H1 (cell line): ENCODE results near the gene REXO5. TPM values are rescaled to one million over a fixed set of nuclear protein-coding genes. Genes with fewer than 3 reads are reported as not detected.

ENCODE experiments used
- CTCF ChIA-PET: fragments of 300-600 bp; sonication (Branson Sonifier 250); formaldehyde crosslinking; loops from one replicate; lab custom pipeline; 2021; ENCODE audit not compliant: partially characterized antibody; lab: Charles Lee
- POLR2A ChIA-PET: fragments of 300-600 bp; sonication (Branson Sonifier 250); formaldehyde crosslinking; loops from one replicate; lab custom pipeline; 2021; ENCODE audit warnings: inconsistent platforms; ENCODE audit not compliant: partially characterized antibody; lab: Charles Lee
- DNase-seq, 2 experiments: peaks; one replicate each; pipeline versions ENCODE4 v3.0.0 to v3.0.0-alpha.2; 2010 to 2022; ENCODE audit warnings: low spot score in 2 of 2, low read depth in 1 of 2, mixed read lengths in 1 of 2
- FAIRE-seq: peaks from 2 replicates; lab custom pipeline; 2011; peaks lifted over from hg19 to GRCh38; lab: Jason Lieb, UNC
- H2AFZ ChIP-seq: 2 replicates; pipeline ENCODE4 v1.8.1; 2012; ENCODE audit warnings: low read length, inconsistent platforms
- H2AK5ac ChIP-seq: 2 replicates; pipeline ENCODE4 v1.6.1; 2013; ENCODE audit warnings: low read depth, low read length
- H2BK120ac ChIP-seq: replicated peaks from 2 replicates; pipeline ENCODE3; 2013; ENCODE audit warnings: low read depth, low read length, inconsistent platforms
- H2BK12ac ChIP-seq: 2 replicates; pipeline ENCODE4 v1.6.1; 2013; ENCODE audit warnings: low read depth, low read length
- H2BK15ac ChIP-seq: 2 replicates; pipeline ENCODE4 v1.6.1; 2013; ENCODE audit warnings: low read length
- H2BK20ac ChIP-seq: 2 replicates; pipeline ENCODE4 v1.6.1; 2013; ENCODE audit warnings: low read length
- H2BK5ac ChIP-seq: 2 replicates; pipeline ENCODE4 v1.6.1; 2013; ENCODE audit warnings: low read depth, low read length
- H3K14ac ChIP-seq: 2 replicates; pipeline ENCODE4 v1.6.1; 2013; ENCODE audit warnings: inconsistent platforms; ENCODE audit not compliant: insufficient read length
- H3K18ac ChIP-seq: 2 replicates; pipeline ENCODE4 v1.6.1; 2013; ENCODE audit warnings: low read length; ENCODE audit errors: extremely low read depth
- H3K23ac ChIP-seq: 2 replicates; pipeline ENCODE4 v1.6.1; 2013; ENCODE audit warnings: inconsistent platforms; ENCODE audit not compliant: insufficient read length
- H3K23me2 ChIP-seq: 2 replicates; pipeline ENCODE4 v1.6.1; 2013; ENCODE audit warnings: low read depth, low read length
- H3K27ac ChIP-seq: 2 replicates; pipeline ENCODE4 v1.6.1; 2011; ENCODE audit warnings: low read depth, low read length, inconsistent platforms
- H3K27me3 ChIP-seq, 4 experiments: replicated peaks in 1 of 4; 1 replicate in 1 of 4; 2 replicates in 3 of 4; pipeline versions ENCODE4 v1.6.1 to v1.8.1; 2011 to 2013; ENCODE audit warnings: low read length in 3 of 4, mild to moderate bottlenecking in 3 of 4, inconsistent platforms in 2 of 4, mixed read lengths in 2 of 4, moderate library complexity in 1 of 4; ENCODE audit not compliant: control insufficient read depth in 3 of 4, insufficient read depth in 3 of 4; ENCODE audit errors: extremely low read depth in 1 of 4
- H3K36me3 ChIP-seq, 4 experiments: 2 replicates each; pipeline versions ENCODE4 v1.6.1 to v1.8.1; 2011 to 2013; ENCODE audit warnings: mild to moderate bottlenecking in 4 of 4, low read length in 3 of 4, moderate library complexity in 2 of 4, control low read depth in 1 of 4, inconsistent platforms in 1 of 4; ENCODE audit not compliant: insufficient read depth in 4 of 4, control insufficient read depth in 2 of 4
- H3K4ac ChIP-seq: replicated peaks from 2 replicates; pipeline ENCODE3; 2013; ENCODE audit warnings: low read length, low read depth, mixed read lengths, inconsistent platforms; ENCODE audit not compliant: insufficient read length
- H3K4me1 ChIP-seq, 4 experiments: replicated peaks in 1 of 4; 1 replicate in 1 of 4; 2 replicates in 3 of 4; pipeline versions ENCODE4 v1.6.1 to v1.8.1; 2011 to 2013; ENCODE audit warnings: low read length in 3 of 4, inconsistent platforms in 2 of 4, mixed read lengths in 1 of 4; ENCODE audit not compliant: insufficient read depth in 4 of 4, control insufficient read depth in 3 of 4
- H3K4me2 ChIP-seq, 2 experiments: 2 replicates each; pipeline versions ENCODE4 v1.6.1 to v1.8.1; 2011 to 2013; ENCODE audit warnings: low read depth in 2 of 2, low read length in 2 of 2, control low read depth in 1 of 2, inconsistent platforms in 1 of 2, mild to moderate bottlenecking in 1 of 2; ENCODE audit not compliant: insufficient read depth in 1 of 2
- H3K4me3 ChIP-seq, 4 experiments: fragments of 200-600, 300-600 bp in 1 of 4; sonication (generic), shearing (Covaris generic), sonication (Bioruptor Twin) in 1 of 4; 2 replicates each; pipeline versions ENCODE4 v1.5.1 to v1.8.1; 2011 to 2016; ENCODE audit warnings: low read length in 4 of 4, low read depth in 3 of 4, control low read depth in 2 of 4, inconsistent platforms in 2 of 4, mild to moderate bottlenecking in 2 of 4, mixed read lengths in 1 of 4, moderate library complexity in 1 of 4; ENCODE audit not compliant: insufficient read depth in 2 of 4; ENCODE audit errors: extremely low read depth in 1 of 4
- H3K56ac ChIP-seq: replicated peaks from 2 replicates; pipeline ENCODE3; 2013; ENCODE audit warnings: low read depth, mild to moderate bottlenecking, mixed read lengths, low read length, inconsistent platforms; ENCODE audit not compliant: insufficient read length
- H3K79me1 ChIP-seq: 2 replicates; pipeline ENCODE4 v1.6.1; 2013; ENCODE audit warnings: low read depth, low read length, control low read depth
- H3K79me2 ChIP-seq, 2 experiments: 2 replicates each; pipeline versions ENCODE4 v1.6.1 to v1.8.1; 2012 to 2013; ENCODE audit warnings: low read length in 2 of 2, mild to moderate bottlenecking in 2 of 2, inconsistent platforms in 1 of 2; ENCODE audit not compliant: insufficient read depth in 2 of 2, control insufficient read depth in 1 of 2
- H3K9ac ChIP-seq, 4 experiments: replicated peaks in 1 of 4; 1 replicate in 1 of 4; 2 replicates in 3 of 4; pipeline versions ENCODE4 v1.6.1 to v1.8.1; 2011 to 2013; ENCODE audit warnings: low read depth in 3 of 4, low read length in 3 of 4, control low read depth in 2 of 4, mild to moderate bottlenecking in 2 of 4, moderate library complexity in 2 of 4, inconsistent platforms in 1 of 4; ENCODE audit errors: extremely low read depth in 1 of 4
- H3K9me3 ChIP-seq, 2 experiments: 2 replicates each; pipeline versions ENCODE4 v1.6.1 to v1.8.1; 2012 to 2013; ENCODE audit warnings: mild to moderate bottlenecking in 2 of 2, moderate library complexity in 2 of 2, control low read depth in 1 of 2, inconsistent platforms in 1 of 2, low read depth in 1 of 2, low read length in 1 of 2, mixed read lengths in 1 of 2; ENCODE audit not compliant: insufficient read depth in 2 of 2
- H4K20me1 ChIP-seq, 2 experiments: replicated peaks in 1 of 2; 2 replicates each; pipeline versions ENCODE3 to v1.8.1; 2011 to 2013; ENCODE audit warnings: inconsistent platforms in 2 of 2, low read length in 2 of 2, mild to moderate bottlenecking in 1 of 2; ENCODE audit not compliant: insufficient read depth in 2 of 2, control insufficient read depth in 1 of 2
- H4K5ac ChIP-seq: 2 replicates; pipeline ENCODE4 v1.6.1; 2013; ENCODE audit warnings: low read length, low read depth, mixed read lengths, inconsistent platforms; ENCODE audit not compliant: insufficient read length
- H4K8ac ChIP-seq: 2 replicates; pipeline ENCODE4 v1.8.0; 2013; ENCODE audit warnings: mild to moderate bottlenecking, moderate library complexity, low read length, inconsistent platforms; ENCODE audit not compliant: insufficient read depth; ENCODE audit errors: extremely low read depth
- H4K91ac ChIP-seq: replicated peaks from 2 replicates; pipeline ENCODE3; 2013; ENCODE audit warnings: low read length, mixed read lengths, inconsistent platforms; ENCODE audit not compliant: insufficient read length
- HDAC2 ChIP-seq, 2 experiments: fragments of 300-600 bp in 1 of 2; sonication (generic) in 1 of 2; IDR thresholded peaks; 2 replicates each; pipeline ENCODE4 v1.6.1; 2011 to 2012; ENCODE audit warnings: low read depth in 2 of 2, low read length in 2 of 2, mild to moderate bottlenecking in 2 of 2, moderate library complexity in 2 of 2, borderline replicate concordance in 1 of 2, inconsistent platforms in 1 of 2
- JUN ChIP-seq: IDR thresholded peaks from 2 replicates; pipeline ENCODE4 v1.6.1; 2011; ENCODE audit warnings: low read depth, mild to moderate bottlenecking, improper control_type of control experiment, low read length
- KDM1A ChIP-seq: fragments of 200-600, 300-600 bp; sonication (generic); IDR thresholded peaks from 2 replicates; pipeline ENCODE4 v1.7.1; 2016; ENCODE audit warnings: mild to moderate bottlenecking, low read length, borderline replicate concordance
- KDM4A ChIP-seq: IDR thresholded peaks from one replicate; pipeline ENCODE4 v1.7.1; 2012; ENCODE audit warnings: low read depth, mild to moderate bottlenecking, moderate library complexity, low read length, inconsistent platforms; ENCODE audit not compliant: severe bottlenecking
- NRF1 ChIP-seq: IDR thresholded peaks from 2 replicates; pipeline ENCODE4 v1.6.1; 2011; ENCODE audit warnings: mild to moderate bottlenecking, low read depth, low read length, improper control_type of control experiment
- POLR2AphosphoS5 ChIP-seq: IDR thresholded peaks from 2 replicates; pipeline ENCODE4 v1.6.1; 2011; ENCODE audit warnings: low read depth, low read length
- RAD21 ChIP-seq, 2 experiments: IDR thresholded peaks in 1 of 2; conservative IDR thresholded peaks in 1 of 2; 2 replicates each; pipeline ENCODE4 v1.6.1; 2011; ENCODE audit warnings: low read depth in 2 of 2, low read length in 2 of 2, improper control_type of control experiment in 1 of 2, inconsistent platforms in 1 of 2, mild to moderate bottlenecking in 1 of 2, moderate library complexity in 1 of 2
- RXRA ChIP-seq: IDR thresholded peaks from 2 replicates; pipeline ENCODE4 v1.6.1; 2011; ENCODE audit warnings: low read depth, mild to moderate bottlenecking, low read length, moderate library complexity; ENCODE audit not compliant: insufficient read depth
- SP1 ChIP-seq: IDR thresholded peaks from 2 replicates; pipeline ENCODE4 v1.6.1; 2011; ENCODE audit warnings: low read depth, low read length
- TAF1 ChIP-seq: IDR thresholded peaks from 2 replicates; pipeline ENCODE4 v1.6.1; 2011; ENCODE audit warnings: mild to moderate bottlenecking, low read depth, low read length
- WGBS, 2 experiments: shearing (Covaris generic) in 1 of 2; methylation state at CpG; one replicate each; pipeline versions ENCODE4 v1.1.6 to v1.1.7; 2013 to 2015; ENCODE audit warnings: low lambda C conversion rate in 2 of 2, mixed read lengths in 2 of 2, inconsistent platforms in 1 of 2, low coverage in 1 of 2, missing lambda C conversion rate in 1 of 2; ENCODE audit not compliant: insufficient replicate concordance in 2 of 2, insufficient coverage in 1 of 2, insufficient read length in 1 of 2; ENCODE audit errors: extremely low coverage in 1 of 2, missing lambda C conversion rate in 1 of 2; 5-methylcytosine and 5-hydroxymethylcytosine counted together
- polyA plus RNA-seq, 7 experiments: library from polyadenylated mRNA; depleted of rRNA in 3 of 7; stranded (reverse) in 5 of 7; unstranded in 2 of 7; fragments of >200 nt in 5 of 7; fragments of 200-250 nt in 2 of 7; gene quantifications; 1 replicate in 5 of 7; 2 replicates in 1 of 7; 4 replicates in 1 of 7; pipeline versions ENCODE4 v1.2.1 to v1.2.3, GENCODE V29; 2011 to 2013; ENCODE audit warnings: missing spikeins in 2 of 7, mixed read lengths in 2 of 7
- total RNA-seq: library from RNA; stranded (reverse); fragmentation: NEBNext Ultra II Directional; extraction: Animal tissue kit (Norgen Biotek cat#: 25700); gene quantifications from 2 replicates; pipeline ENCODE4 v1.2.1, GENCODE V29; 2021
- TF ChIP-seq, protein P1 (sequence below): IDR thresholded peaks from 2 replicates; pipeline ENCODE4 v1.6.1; 2011; ENCODE audit warnings: low read length, improper control_type of control experiment
- TF ChIP-seq, protein P2 (sequence below): IDR thresholded peaks from 2 replicates; pipeline ENCODE4 v1.6.1; 2012; ENCODE audit warnings: inconsistent platforms

Gene REXO5
- total and polyA plus RNA-seq, 2 of the 8 experiments (the other 6 are each of a cell fraction or from before 2014, with no cell fraction given) = 2.4 to 8.9 TPM

DNA sequence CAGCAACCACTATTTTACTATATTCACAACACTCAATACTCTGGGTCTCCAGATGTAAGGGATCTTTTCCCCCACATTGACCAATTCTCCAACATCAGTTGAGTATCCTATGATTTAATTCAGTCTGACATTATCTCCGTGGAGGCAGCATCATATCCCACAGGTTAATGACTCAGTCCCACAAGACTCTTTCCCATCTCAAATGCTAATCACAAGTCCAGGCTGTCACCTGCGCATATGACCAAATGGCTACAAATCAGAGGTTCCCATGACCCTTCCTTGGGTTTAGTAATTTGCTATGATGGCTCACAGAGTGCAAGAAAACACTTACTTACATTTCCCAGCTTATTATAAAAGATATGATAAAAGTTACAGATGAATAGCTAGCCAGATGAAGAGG lies 23.9 kb upstream of the REXO5 start:
- Histone ChIP-seq H3K4ac (no peak overlapping the region), H2BK120ac (no peak overlapping the region), H3K27me3 (no peaks in the 10 kb centered on the region), H3K36me3 (no peaks in the 10 kb centered on the region), H3K79me1 (no peaks in the 10 kb centered on the region), H3K27ac (no peak overlapping the region), H3K56ac (no peak overlapping the region), H3K14ac (no peak overlapping the region), H3K79me2 (no peaks in the 10 kb centered on the region), H3K4me1 (no peaks in the 10 kb centered on the region), H3K4me3 (no peak overlapping the region), H3K4me2 (no peak overlapping the region), H4K8ac (no peak overlapping the region), H4K20me1 (no peaks in the 10 kb centered on the region), H4K91ac (no peak overlapping the region), H2AK5ac (no peak overlapping the region), H3K18ac (no peak overlapping the region), H2BK5ac (no peak overlapping the region), H3K9ac (no peak overlapping the region), H2AFZ (no peak overlapping the region), H3K23me2 (no peaks in the 10 kb centered on the region), H2BK12ac (no peak overlapping the region), H3K9me3 (no peaks in the 10 kb centered on the region), H2BK20ac (no peak overlapping the region), H2BK15ac (no peak overlapping the region), H3K23ac (no peak overlapping the region), H4K5ac (no peak overlapping the region)
- ChIA-PET POLR2A (no interaction called here), CTCF (interaction anchor here (0.6 to 1.5 kb wide), 3 partner anchors 8 to 44 kb away, joined by 3 to 7 read pairs (median 3); no protein-coding TSS in a partner anchor)
- 85% methylated on average over 2 of the region's 2 CpGs; no CpG with 5 or more reads in 1 of the 2 experiments for WGBS, 2 experiments
- DNase-seq (no peak), FAIRE-seq (no peak)
- TF ChIP-seq, protein P1, sequence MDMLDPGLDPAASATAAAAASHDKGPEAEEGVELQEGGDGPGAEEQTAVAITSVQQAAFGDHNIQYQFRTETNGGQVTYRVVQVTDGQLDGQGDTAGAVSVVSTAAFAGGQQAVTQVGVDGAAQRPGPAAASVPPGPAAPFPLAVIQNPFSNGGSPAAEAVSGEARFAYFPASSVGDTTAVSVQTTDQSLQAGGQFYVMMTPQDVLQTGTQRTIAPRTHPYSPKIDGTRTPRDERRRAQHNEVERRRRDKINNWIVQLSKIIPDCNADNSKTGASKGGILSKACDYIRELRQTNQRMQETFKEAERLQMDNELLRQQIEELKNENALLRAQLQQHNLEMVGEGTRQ = no peak
- TF ChIP-seq SP1 (no peak), TAF1 (no peak), RXRA (no peak), NRF1 (no peak), KDM1A (no peak), HDAC2 (IDR thresholded peaks at IDR 0.05; ENCODE audit: borderline replicate concordance in 1 of 2, low read depth in 2 of 2, low read length in 2 of 2) (no peak), POLR2AphosphoS5 (no peak), RAD21 (IDR thresholded peaks at IDR 0.05 in 1 of 2, conservative IDR thresholded peaks at IDR 0.05 in 1 of 2; ENCODE audit: low read depth in 2 of 2, low read length in 2 of 2) (no peak), KDM4A (no peak), JUN (no peak)
- TF ChIP-seq, protein P2, sequence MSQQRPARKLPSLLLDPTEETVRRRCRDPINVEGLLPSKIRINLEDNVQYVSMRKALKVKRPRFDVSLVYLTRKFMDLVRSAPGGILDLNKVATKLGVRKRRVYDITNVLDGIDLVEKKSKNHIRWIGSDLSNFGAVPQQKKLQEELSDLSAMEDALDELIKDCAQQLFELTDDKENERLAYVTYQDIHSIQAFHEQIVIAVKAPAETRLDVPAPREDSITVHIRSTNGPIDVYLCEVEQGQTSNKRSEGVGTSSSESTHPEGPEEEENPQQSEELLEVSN = no peak
